HepG2 (cell line): ENCODE data around the gene KRTAP10-10. TPM values are rescaled to one million over a fixed set of nuclear protein-coding genes. Genes with fewer than 3 reads are reported as not detected.

Experiments
- ATAC-seq: fragments of 200-7000 bp; cut with Tn5 transposase; 3 replicates; pipeline ENCODE4 v1.9.1; 2020; ENCODE audit warnings: mild to moderate bottlenecking, moderate library complexity
- BruUV-seq: library from RNA; stranded (reverse); fragments of 400-500 nt; replicated peaks from 2 replicates; lab custom pipeline; 2021; lab: Mats Ljungman, UMichigan
- CTCF ChIA-PET: fragments of 300-600 bp; formaldehyde crosslinking; extraction: SDS; loops from one replicate; lab custom pipeline; 2021; ENCODE audit warnings: low total read pairs, inconsistent platforms, low intra/inter-chr PET ratio; lab: Yijun Ruan, JAX
- POLR2A ChIA-PET: fragments of 350-600 bp; sonication (Branson Sonifier 250); formaldehyde crosslinking; loops from one replicate; lab custom pipeline; 2020; ENCODE audit warnings: antibody characterized with exemption, inconsistent platforms; lab: Yijun Ruan, JAX
- DNase-seq: peaks from one replicate; pipeline ENCODE4 v3.0.0-alpha.2; 2015; ENCODE audit warnings: low spot score
- FAIRE-seq: peaks from 3 replicates; lab custom pipeline; 2011; peaks lifted over from hg19 to GRCh38; lab: Jason Lieb, UNC
- H2AFZ ChIP-seq: one replicate; pipeline ENCODE4 v1.6.1; 2011; ENCODE audit warnings: low read length, inconsistent platforms
- H3K27ac ChIP-seq: fragments of 300-600 bp; 3 replicates; pipeline ENCODE4 v1.8.0; 2011; ENCODE audit warnings: mixed run types, mild to moderate bottlenecking, mixed read lengths, low read length, inconsistent platforms; ENCODE audit not compliant: insufficient read depth; ENCODE audit errors: extremely low read length
- H3K27me3 ChIP-seq, 2 experiments: fragments of 200-600 bp in 1 of 2; 2 replicates in 1 of 2; 3 replicates in 1 of 2; pipeline versions ENCODE4 v1.6.0 to v1.8.0; 2011; ENCODE audit warnings: low read length in 2 of 2, mild to moderate bottlenecking in 2 of 2, moderate library complexity in 2 of 2, inconsistent platforms in 1 of 2; ENCODE audit not compliant: insufficient read depth in 2 of 2, control insufficient read depth in 1 of 2
- H3K36me3 ChIP-seq, 2 experiments: fragments of 200-600 bp in 1 of 2; replicated peaks in 1 of 2; 2 replicates in 1 of 2; 3 replicates in 1 of 2; pipeline versions ENCODE4 v1.5.1 to v1.8.0; 2011; ENCODE audit warnings: low read length in 2 of 2, inconsistent platforms in 1 of 2; ENCODE audit not compliant: insufficient read depth in 2 of 2, control insufficient read depth in 1 of 2
- H3K4me1 ChIP-seq: 2 replicates; pipeline ENCODE4 v1.5.1; 2012; ENCODE audit warnings: low read length, inconsistent platforms; ENCODE audit not compliant: insufficient read depth
- H3K4me2 ChIP-seq: 2 replicates; pipeline ENCODE4 v1.6.0; 2011; ENCODE audit warnings: low read depth, low read length, inconsistent platforms
- H3K4me3 ChIP-seq, 3 experiments: fragments of 200-600 bp in 1 of 3; sonication (generic), shearing (Covaris generic) in 1 of 3; replicated peaks in 1 of 3; 2 replicates each; pipeline ENCODE4 v1.5.1; 2011 to 2016; ENCODE audit warnings: low read length in 3 of 3, inconsistent platforms in 2 of 3, low read depth in 2 of 3, mild to moderate bottlenecking in 2 of 3, control low read depth in 1 of 3, mixed read lengths in 1 of 3; ENCODE audit not compliant: insufficient read depth in 1 of 3
- H3K79me2 ChIP-seq: one replicate; pipeline ENCODE4 v1.6.1; 2011; ENCODE audit warnings: low read length, inconsistent platforms; ENCODE audit not compliant: insufficient read depth
- H3K9ac ChIP-seq: 2 replicates; pipeline ENCODE4 v1.6.0; 2011; ENCODE audit warnings: mild to moderate bottlenecking, low read depth, low read length, inconsistent platforms; ENCODE audit not compliant: insufficient read depth
- H3K9me3 ChIP-seq: 2 replicates; pipeline ENCODE4 v1.5.1; 2012; ENCODE audit warnings: mild to moderate bottlenecking, low read length
- H4K20me1 ChIP-seq: 2 replicates; pipeline ENCODE4 v1.6.0; 2011; ENCODE audit warnings: inconsistent platforms, mild to moderate bottlenecking, low read length, moderate library complexity; ENCODE audit not compliant: insufficient read depth
- ATF7 ChIP-seq, 2 experiments: fragments of 450-650 bp in 1 of 2; sonication (generic) in 1 of 2; formaldehyde crosslinking in 1 of 2; IDR thresholded peaks; 2 replicates each; pipeline versions ENCODE4 v1.4.0 to v1.6.1; 2016 to 2020; ENCODE audit warnings: antibody characterized with exemption in 1 of 2, mild to moderate bottlenecking in 1 of 2, missing genetic modification reagents in 1 of 2
- FIP1L1 ChIP-seq: fragments of 200-400 bp; formaldehyde crosslinking; IDR thresholded peaks from 2 replicates; pipeline ENCODE4 v1.6.1; 2018; ENCODE audit warnings: low read depth, mild to moderate bottlenecking, low read length, moderate library complexity, borderline replicate concordance; ENCODE audit not compliant: insufficient read depth
- ZNF335 ChIP-seq: sonication (generic); formaldehyde crosslinking; IDR thresholded peaks from 2 replicates; pipeline ENCODE4 v1.4.0; 2020; ENCODE audit warnings: missing genetic modification reagents
- WGBS: methylation state at CpG from one replicate; pipeline ENCODE4 v1.1.6; 2017; ENCODE audit warnings: low lambda C conversion rate; 5-methylcytosine and 5-hydroxymethylcytosine counted together
- in situ Hi-C: cut with HindIII; loops from 2 replicates; pipeline ENCODE4 v1.10.0; 2017; ENCODE audit warnings: low pct_unique_long_range_greater_than_20kb; ENCODE audit not compliant: extremely low pct_ligation_motif_present
- intact Hi-C: fragments of 100-400 bp; cut with micrococcal nuclease; formaldehyde crosslinking; loops from one replicate; pipeline ENCODE4 v1.10.0; 2022; ENCODE audit not compliant: unreplicated experiment
- polyA plus RNA-seq, 8 experiments: library from polyadenylated mRNA; depleted of rRNA in 3 of 8; stranded (reverse) in 7 of 8; unstranded in 1 of 8; fragments of >200 nt; fragmentation: Illumina TruSeq in 4 of 8; extraction: Trizol in 4 of 8; gene quantifications; 2 replicates each; pipeline versions ENCODE4 v1.2.1 to v1.2.3, GENCODE V29; 2011 to 2016; ENCODE audit warnings: low read depth in 4 of 8, missing spikeins in 1 of 8, mixed read lengths in 1 of 8; ENCODE audit not compliant: insufficient read depth in 1 of 8
- small RNA-seq, 3 experiments: library from RNA; depleted of rRNA; stranded (forward); fragments of <200 nt; gene quantifications; one replicate each; pipeline ENCODE3, GENCODE V24; 2012; ENCODE audit warnings: low read depth in 2 of 3, low replicate concordance in 1 of 3; ENCODE audit not compliant: insufficient read length in 3 of 3, insufficient read depth in 2 of 3
- total RNA-seq, 5 experiments: library from RNA; depleted of rRNA; stranded (reverse); fragments of >200 nt; fragmentation: Illumina TruSeq; extraction: Trizol; gene quantifications; 2 replicates each; pipeline ENCODE4 v1.2.3, GENCODE V29; 2016; ENCODE audit warnings: low read depth in 1 of 5

The KRTAP10-10 gene
- total and polyA plus RNA-seq, 2 of the 13 experiments (the other 11 are each of a cell fraction or from before 2014, with no cell fraction given), result not detected

- in situ Hi-C loops, result no loop called here
- TF ChIP-seq ZNF335 (CRISPR knock-in tag) (no peak), FIP1L1 (no peak), ATF7 (IDR thresholded peaks at IDR 0.05) (no peak), ATF7 (CRISPR knock-in tag; IDR thresholded peaks at IDR 0.05) (no peak)
- Histone ChIP-seq H3K4me2 (no peak overlapping the region), H3K27me3 (peaks cover 1 to 28% of the 10 kb centered on the region in 2 experiments; a peak in 4 of 5 replicates), H3K36me3 (no peaks in the 10 kb centered on the region), H3K27ac (no peak overlapping the region), H3K9me3 (peaks cover 2% of the 10 kb centered on the region), H2AFZ (no peak overlapping the region), H3K9ac (no peak overlapping the region), H3K4me3 (no peak overlapping the region), H3K4me1 (no peaks in the 10 kb centered on the region), H3K79me2 (no peaks in the 10 kb centered on the region), H4K20me1 (no peaks in the 10 kb centered on the region)
- POLR2A ChIA-PET, result no interaction called here
- intact Hi-C loops, result no loop called here
- WGBS, result 28% methylated on average over 11 of the region's 11 CpGs
- FAIRE-seq, result no peak
- DNase-seq, result no peak
- CTCF ChIA-PET, result no interaction called here
- ATAC-seq, result no peak
- BruUV-seq, result no TSS peak
Measured at GRCh38 chr21:44687671-44688070, 50.5 kb downstream of the KRTAP10-10 start.

Small RNA genes within 50 kb of the gene (small RNA-seq; reads per million reads assigned to genes)
- gene KRTAP12-6P, result 0 reads per million in 3 experiments

Other genes with a start within 250 kb of the KRTAP10-10 start
- gene LRRC3, start 181.8 kb upstream of the KRTAP10-10 start, total RNA-seq (2016; rRNA removed; fragmentation: Illumina TruSeq; extraction: Trizol), result 3.9 and 4.8 TPM in 2 replicates
- gene LRRC3, start 181.8 kb upstream of the KRTAP10-10 start, polyA plus RNA-seq (2011; rRNA removed), result 16.5 and 24.3 TPM in 2 replicates
- gene KRTAP10-1, start 97.2 kb upstream of the KRTAP10-10 start, total RNA-seq (2016; rRNA removed; fragmentation: Illumina TruSeq; extraction: Trizol), result not detected in 2 replicates
- not detected in 2 replicates for gene KRTAP10-1, start 97.2 kb upstream of the KRTAP10-10 start, polyA plus RNA-seq (2011; rRNA removed)
- gene KRTAP10-2, start 85.9 kb upstream of the KRTAP10-10 start, total RNA-seq (2016; rRNA removed; fragmentation: Illumina TruSeq; extraction: Trizol), result not detected in 2 replicates
- gene KRTAP10-2, start 85.9 kb upstream of the KRTAP10-10 start, polyA plus RNA-seq (2011; rRNA removed), result not detected in 2 replicates
- not detected in 2 replicates for gene KRTAP10-3, start 78.6 kb upstream of the KRTAP10-10 start, total RNA-seq (2016; rRNA removed; fragmentation: Illumina TruSeq; extraction: Trizol)
- gene KRTAP10-3, start 78.6 kb upstream of the KRTAP10-10 start, polyA plus RNA-seq (2011; rRNA removed), result not detected in 2 replicates
- gene KRTAP10-4, start 63.6 kb upstream of the KRTAP10-10 start, total RNA-seq (2016; rRNA removed; fragmentation: Illumina TruSeq; extraction: Trizol), result not detected in 2 replicates
- gene KRTAP10-4, start 63.6 kb upstream of the KRTAP10-10 start, polyA plus RNA-seq (2011; rRNA removed), result not detected in 2 replicates
- not detected in 2 replicates for gene KRTAP10-5, start 56.8 kb upstream of the KRTAP10-10 start, total RNA-seq (2016; rRNA removed; fragmentation: Illumina TruSeq; extraction: Trizol)
- not detected in 2 replicates for gene KRTAP10-5, start 56.8 kb upstream of the KRTAP10-10 start, polyA plus RNA-seq (2011; rRNA removed)
- gene KRTAP10-6, start 44.9 kb upstream of the KRTAP10-10 start, total RNA-seq (2016; rRNA removed; fragmentation: Illumina TruSeq; extraction: Trizol), result not detected in 2 replicates
- not detected in 2 replicates for gene KRTAP10-6, start 44.9 kb upstream of the KRTAP10-10 start, polyA plus RNA-seq (2011; rRNA removed)
- not detected in 2 replicates for gene KRTAP10-7, start 36.8 kb upstream of the KRTAP10-10 start, total RNA-seq (2016; rRNA removed; fragmentation: Illumina TruSeq; extraction: Trizol)
- gene KRTAP10-7, start 36.8 kb upstream of the KRTAP10-10 start, polyA plus RNA-seq (2011; rRNA removed), result not detected in 2 replicates
- not detected in 2 replicates for gene KRTAP10-8, start 25.3 kb upstream of the KRTAP10-10 start, total RNA-seq (2016; rRNA removed; fragmentation: Illumina TruSeq; extraction: Trizol)
- not detected in 2 replicates for gene KRTAP10-8, start 25.3 kb upstream of the KRTAP10-10 start, polyA plus RNA-seq (2011; rRNA removed)
- not detected in 2 replicates for gene KRTAP10-9, start 10.3 kb upstream of the KRTAP10-10 start, total RNA-seq (2016; rRNA removed; fragmentation: Illumina TruSeq; extraction: Trizol)
- not detected in 2 replicates for gene KRTAP10-9, start 10.3 kb upstream of the KRTAP10-10 start, polyA plus RNA-seq (2011; rRNA removed)
- gene KRTAP10-11, start 9.1 kb downstream of the KRTAP10-10 start, total RNA-seq (2016; rRNA removed; fragmentation: Illumina TruSeq; extraction: Trizol), result not detected in 2 replicates
- gene KRTAP10-11, start 9.1 kb downstream of the KRTAP10-10 start, polyA plus RNA-seq (2011; rRNA removed), result not detected in 2 replicates
- gene KRTAP12-4, start 17.3 kb downstream of the KRTAP10-10 start, total RNA-seq (2016; rRNA removed; fragmentation: Illumina TruSeq; extraction: Trizol), result not detected in 2 replicates
- gene KRTAP12-4, start 17.3 kb downstream of the KRTAP10-10 start, polyA plus RNA-seq (2011; rRNA removed), result not detected in 2 replicates
- gene KRTAP12-3, start 20.6 kb downstream of the KRTAP10-10 start, total RNA-seq (2016; rRNA removed; fragmentation: Illumina TruSeq; extraction: Trizol), result not detected in 2 replicates
- not detected in 2 replicates for gene KRTAP12-3, start 20.6 kb downstream of the KRTAP10-10 start, polyA plus RNA-seq (2011; rRNA removed)
- gene KRTAP12-2, start 29.6 kb downstream of the KRTAP10-10 start, total RNA-seq (2016; rRNA removed; fragmentation: Illumina TruSeq; extraction: Trizol), result not detected in 2 replicates
- gene KRTAP12-2, start 29.6 kb downstream of the KRTAP10-10 start, polyA plus RNA-seq (2011; rRNA removed), result not detected in 2 replicates
- not detected in 2 replicates for gene KRTAP12-1, start 44.8 kb downstream of the KRTAP10-10 start, total RNA-seq (2016; rRNA removed; fragmentation: Illumina TruSeq; extraction: Trizol)
- gene KRTAP12-1, start 44.8 kb downstream of the KRTAP10-10 start, polyA plus RNA-seq (2011; rRNA removed), result 0.13 TPM in 1 of 2 replicates, not detected in the other
- gene KRTAP10-12, start 59.8 kb downstream of the KRTAP10-10 start, total RNA-seq (2016; rRNA removed; fragmentation: Illumina TruSeq; extraction: Trizol), result not detected in 2 replicates
- gene KRTAP10-12, start 59.8 kb downstream of the KRTAP10-10 start, polyA plus RNA-seq (2011; rRNA removed), result not detected in 2 replicates
- gene TSPEAR, start 74.2 kb downstream of the KRTAP10-10 start, total RNA-seq (2016; rRNA removed; fragmentation: Illumina TruSeq; extraction: Trizol), result 0.07 and 0.18 TPM in 2 replicates
- 0.32 and 0.33 TPM in 2 replicates for gene TSPEAR, start 74.2 kb downstream of the KRTAP10-10 start, polyA plus RNA-seq (2011; rRNA removed)
- gene UBE2G2, start 164.5 kb downstream of the KRTAP10-10 start, total RNA-seq (2016; rRNA removed; fragmentation: Illumina TruSeq; extraction: Trizol), result 55.4 and 62.0 TPM in 2 replicates
- gene UBE2G2, start 164.5 kb downstream of the KRTAP10-10 start, polyA plus RNA-seq (2011; rRNA removed), result 92.0 and 106 TPM in 2 replicates
- gene SUMO3, start 180.7 kb downstream of the KRTAP10-10 start, total RNA-seq (2016; rRNA removed; fragmentation: Illumina TruSeq; extraction: Trizol), result 92.4 and 111 TPM in 2 replicates
- gene SUMO3, start 180.7 kb downstream of the KRTAP10-10 start, polyA plus RNA-seq (2011; rRNA removed), result 46.6 and 51.4 TPM in 2 replicates
- 89.4 and 161 TPM in 2 replicates for gene PTTG1IP, start 236.3 kb downstream of the KRTAP10-10 start, total RNA-seq (2016; rRNA removed; fragmentation: Illumina TruSeq; extraction: Trizol)
- gene PTTG1IP, start 236.3 kb downstream of the KRTAP10-10 start, polyA plus RNA-seq (2011; rRNA removed), result 700 and 734 TPM in 2 replicates